Retinal pigment epithelial cell (primary cell): ENCODE measurements around the gene TSPAN14.

ENCODE experiments used
- DNase-seq: peaks from one replicate; pipeline ENCODE4 v3.0.0-alpha.2; 2010; ENCODE audit warnings: low read depth
- H3K4me3 ChIP-seq: 2 replicates; pipeline ENCODE4 v1.5.1; 2011; ENCODE audit warnings: mild to moderate bottlenecking, low read length, control low read depth, moderate library complexity
- CTCF ChIP-seq: conservative IDR thresholded peaks from 2 replicates; pipeline ENCODE4 v1.5.1; 2011; ENCODE audit warnings: low read depth, low read length, control low read depth, inconsistent platforms

The TSPAN14 gene

GRCh38 chr10:80457554-80458262, 3.6 kb downstream of the TSPAN14 start:
- no peak for DNase-seq
- H3K4me3 ChIP-seq: no peak overlapping the region
- TF ChIP-seq CTCF: peak; percentile 14

GRCh38 chr10:80458263-80458625, 4.1 kb downstream of the TSPAN14 start:
- TF ChIP-seq CTCF: no peak
- H3K4me3 ChIP-seq: no peak overlapping the region

GRCh38 chr10:80458638-80459037, 4.5 kb downstream of the TSPAN14 start:
- H3K4me3 ChIP-seq: no peak overlapping the region
- DNase-seq: no peak
- TF ChIP-seq CTCF: no peak

More at GRCh38 chr10:80458263-80458625, 4.1 kb downstream of the TSPAN14 start:
- no peak for DNase-seq

GRCh38 chr10:80459047-80459865, 5.1 kb downstream of the TSPAN14 start:
- no peak overlapping the region for H3K4me3 ChIP-seq
- no peak for TF ChIP-seq CTCF
- no peak for DNase-seq

- no peak for DNase-seq
Observed at GRCh38 chr10:80460399-80461207, 6.5 kb downstream of the TSPAN14 start.

More at GRCh38 chr10:80460399-80461207, 6.5 kb downstream of the TSPAN14 start:
- TF ChIP-seq CTCF: peak; percentile 8
- H3K4me3 ChIP-seq: no peak overlapping the region
